ENCODE data around the gene VTA1. TPM values are rescaled to one million over a fixed set of nuclear protein-coding genes. Genes with fewer than 3 reads are reported as not detected.
"Not testable (repeated sequence)": the region's sequence is repeated elsewhere in the genome, so short reads cannot be mapped to it uniquely, and the experiment has no call there.

The VTA1 gene
- total RNA-seq, 1 donor from 2014 or later, result 114 TPM

DNA sequence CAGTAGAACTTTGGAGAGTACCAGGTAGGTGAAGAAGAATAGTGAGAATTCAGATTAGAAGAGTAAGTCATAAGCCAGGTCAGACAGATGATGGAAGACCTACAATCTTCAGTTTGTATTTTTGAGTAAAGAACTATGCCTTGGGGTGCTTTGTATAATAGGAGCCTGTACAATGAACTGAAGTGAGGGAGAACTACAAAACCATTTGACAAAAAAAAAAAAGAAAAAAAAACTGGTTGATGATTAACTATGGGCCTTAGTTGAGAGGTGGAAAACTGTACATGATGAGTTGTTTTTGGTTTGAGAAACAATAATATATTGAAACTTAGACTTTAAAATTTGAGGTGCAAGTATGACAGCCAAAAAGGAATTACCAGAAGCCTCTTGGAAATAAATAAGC, 25.7 kb downstream of the VTA1 start:
- no peak for DNase-seq

DNA sequence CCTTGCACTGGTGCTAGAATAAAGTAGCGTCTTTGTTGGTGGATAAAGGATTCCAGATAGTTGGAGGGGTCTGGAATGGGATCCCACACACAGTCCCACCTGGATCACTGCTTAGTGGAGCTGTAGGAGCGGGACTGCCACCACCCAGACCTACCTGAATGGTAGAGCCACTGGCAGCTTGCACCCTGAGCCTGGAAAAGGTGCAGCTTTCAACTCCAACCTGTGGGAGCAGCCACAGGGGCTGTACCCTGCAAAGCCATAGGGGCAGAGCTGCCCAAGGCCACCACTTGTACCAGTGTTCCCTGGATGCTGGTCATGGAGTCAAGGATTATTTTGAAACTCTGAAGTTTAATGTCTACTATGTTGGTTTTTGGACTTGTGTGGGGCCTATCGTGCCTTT, 26.9 kb downstream of the VTA1 start:
- DNase-seq, result no peak

DNA sequence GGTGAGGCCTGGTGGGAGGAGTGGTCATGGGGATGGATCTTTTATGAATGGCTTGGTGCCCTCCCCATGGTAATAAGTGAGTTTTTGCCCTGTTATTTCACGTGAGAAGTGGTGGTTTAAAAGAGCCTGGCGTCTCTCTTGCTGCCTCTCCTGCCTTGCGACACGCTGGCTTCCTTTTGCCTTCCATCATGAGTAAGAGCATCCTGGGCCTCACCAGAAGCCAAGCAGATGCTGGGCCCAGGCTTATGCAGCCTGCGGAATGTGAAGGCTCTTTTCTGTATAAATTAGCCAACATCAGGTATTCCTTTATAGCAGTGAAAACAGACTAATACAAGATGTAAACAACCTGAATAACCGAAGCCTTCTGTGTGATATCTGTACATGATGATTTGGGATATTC, 27.6 kb downstream of the VTA1 start:
- DNase-seq, result no peak

DNA sequence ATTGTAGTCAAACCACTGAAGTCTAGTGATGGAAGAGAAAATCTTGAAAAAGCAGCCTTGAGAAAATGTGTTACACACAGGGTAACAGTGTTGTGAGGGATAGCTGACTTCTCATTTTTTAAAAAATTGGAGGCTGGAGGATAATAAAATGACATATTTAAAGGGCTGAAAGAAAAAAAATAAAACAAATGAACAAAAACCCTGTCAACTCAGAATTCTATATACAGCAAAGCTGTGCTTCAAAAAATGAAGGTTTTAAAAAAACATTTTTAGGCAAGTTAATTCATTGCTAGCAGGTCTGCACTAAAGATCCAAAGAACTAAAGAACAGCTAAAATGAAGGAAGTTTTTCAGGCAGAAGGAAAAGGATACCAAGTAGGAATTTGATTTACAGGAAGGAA, 31.1 kb downstream of the VTA1 start:
- DNase-seq, result no peak

DNA sequence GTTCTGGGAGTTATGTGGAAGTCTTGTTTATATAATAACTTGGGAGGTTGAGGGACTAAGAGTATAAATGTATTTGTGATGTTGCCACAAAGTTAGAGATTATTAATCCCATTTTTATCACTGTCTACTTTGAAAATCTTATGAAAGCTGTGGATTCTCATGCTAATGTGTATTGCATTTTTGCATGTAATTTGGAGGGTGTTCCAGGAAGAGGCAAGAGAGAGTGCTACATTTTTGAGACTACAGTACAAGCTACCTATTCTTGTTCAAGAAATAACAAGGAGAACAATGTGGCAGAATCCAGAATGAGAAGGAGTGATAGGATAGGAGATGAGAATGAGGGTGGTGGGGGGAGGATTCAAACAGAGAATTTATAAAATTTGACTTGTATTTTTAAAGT, 34.9 kb downstream of the VTA1 start:
- no peak for DNase-seq

DNA sequence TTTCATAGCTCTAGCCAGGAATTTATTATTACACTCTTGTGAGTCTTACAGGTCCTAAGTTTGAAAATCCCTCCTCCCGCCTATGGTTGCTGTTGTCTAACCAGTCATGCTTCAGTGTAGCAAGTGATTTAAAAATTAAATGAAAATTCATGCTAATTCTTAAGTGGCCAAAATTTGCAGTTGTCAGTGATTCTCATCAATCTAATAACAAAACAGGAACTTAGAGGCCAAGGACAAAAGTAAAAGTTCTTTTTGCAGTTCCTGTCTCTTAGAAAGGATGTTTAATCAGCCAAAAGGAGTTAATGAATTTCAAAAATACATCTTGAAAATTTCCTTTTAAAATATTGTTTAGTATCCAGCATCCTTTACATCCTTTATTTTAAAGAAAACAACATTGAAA, 36.3 kb downstream of the VTA1 start:
- no peak for DNase-seq

DNA sequence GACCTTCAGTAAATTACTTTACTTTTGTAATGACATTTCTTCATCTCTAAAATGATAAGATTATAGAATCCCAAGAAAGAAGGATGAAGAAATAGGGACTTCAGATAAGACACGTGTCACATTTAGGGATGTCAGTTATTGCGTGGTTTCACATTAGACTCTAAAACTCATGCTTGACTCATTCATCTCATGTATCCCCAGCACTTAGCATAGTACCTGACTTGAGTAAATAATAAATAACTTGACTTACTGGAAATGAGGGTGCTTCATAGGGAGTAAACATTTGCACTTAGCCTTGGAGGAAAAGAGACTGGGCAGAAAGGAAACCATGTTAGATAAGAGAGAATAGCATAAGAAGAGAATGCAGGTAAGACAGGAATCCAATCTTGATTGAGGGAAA, 37.2 kb downstream of the VTA1 start:
- no peak for DNase-seq

DNA sequence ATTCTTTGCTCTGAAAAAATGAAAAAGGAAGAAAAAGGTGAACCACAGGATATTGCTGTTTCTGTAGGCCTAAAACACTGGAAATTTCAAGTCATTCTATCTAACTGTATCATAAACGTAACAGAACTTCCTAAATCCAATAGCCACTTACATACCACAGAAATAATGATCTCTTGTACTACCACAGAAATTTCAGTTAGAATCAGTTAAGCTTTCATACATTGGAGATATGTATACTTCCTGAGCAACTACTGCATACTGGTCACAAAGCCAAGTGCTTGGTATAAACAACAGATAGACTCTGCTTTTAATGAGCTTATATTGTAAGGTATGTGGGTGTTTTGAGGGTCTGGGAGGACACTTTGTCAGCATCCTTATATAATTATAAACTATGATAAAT, 38.6 kb downstream of the VTA1 start:
- no peak for DNase-seq

DNA sequence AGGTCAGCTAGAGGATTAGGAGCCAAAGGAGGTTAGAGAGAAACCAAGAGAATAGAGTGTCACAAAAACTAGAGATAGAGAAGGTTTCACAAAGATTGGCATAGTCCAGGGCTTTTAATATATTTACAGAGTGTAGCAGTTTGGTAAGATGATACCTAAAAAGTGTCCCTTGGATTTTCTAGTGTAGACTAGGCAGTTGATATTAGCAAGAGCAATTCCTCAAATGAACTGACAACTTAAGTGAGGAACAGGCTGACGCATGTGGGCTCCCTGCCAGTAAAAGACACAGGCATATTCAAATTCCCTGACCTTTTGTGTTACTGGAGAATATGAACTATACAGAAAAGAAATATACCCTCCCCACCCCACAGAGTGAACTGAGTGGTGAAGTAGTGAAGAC, 40.1 kb downstream of the VTA1 start:
- no peak for DNase-seq

DNA sequence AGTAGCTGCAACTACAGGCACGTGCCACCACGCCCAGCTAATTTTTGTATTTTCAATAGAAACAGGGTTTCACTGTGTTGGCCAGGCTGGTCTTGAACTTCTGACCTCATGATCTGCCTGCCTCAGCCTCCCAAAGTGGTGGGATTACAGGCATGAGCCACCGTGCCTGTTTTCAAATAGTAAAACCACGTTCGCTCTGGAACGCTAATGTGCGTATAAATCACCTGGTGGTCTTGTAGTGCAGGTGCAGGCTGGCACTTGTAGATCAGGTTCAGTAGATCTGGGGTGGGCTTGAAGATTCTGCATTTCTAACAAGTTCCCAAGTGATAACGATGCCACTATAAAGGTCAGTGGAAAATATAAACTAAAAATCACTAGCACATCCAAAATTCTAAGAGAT, 41.3 kb downstream of the VTA1 start:
- not testable (repeated sequence) for DNase-seq

DNA sequence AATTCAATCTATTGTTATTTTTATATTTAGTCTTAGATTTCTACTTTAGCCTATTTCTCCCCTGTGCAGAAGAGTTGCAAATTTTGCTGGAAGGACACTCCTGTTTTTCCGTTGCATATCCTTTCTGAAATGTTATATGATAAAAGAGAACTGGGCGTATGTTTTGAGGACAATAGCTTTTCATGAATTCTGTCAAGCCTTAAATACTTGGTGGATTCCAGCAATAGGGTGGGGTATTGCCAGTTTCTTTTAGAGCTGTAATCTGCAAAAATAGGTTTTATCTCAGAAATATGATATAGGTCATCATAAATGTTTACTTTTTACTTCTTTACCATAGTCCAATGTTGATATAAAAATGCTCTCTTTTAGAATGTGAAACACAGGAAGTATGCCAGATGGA, 42.0 kb downstream of the VTA1 start:
- DNase-seq, result no peak

DNA sequence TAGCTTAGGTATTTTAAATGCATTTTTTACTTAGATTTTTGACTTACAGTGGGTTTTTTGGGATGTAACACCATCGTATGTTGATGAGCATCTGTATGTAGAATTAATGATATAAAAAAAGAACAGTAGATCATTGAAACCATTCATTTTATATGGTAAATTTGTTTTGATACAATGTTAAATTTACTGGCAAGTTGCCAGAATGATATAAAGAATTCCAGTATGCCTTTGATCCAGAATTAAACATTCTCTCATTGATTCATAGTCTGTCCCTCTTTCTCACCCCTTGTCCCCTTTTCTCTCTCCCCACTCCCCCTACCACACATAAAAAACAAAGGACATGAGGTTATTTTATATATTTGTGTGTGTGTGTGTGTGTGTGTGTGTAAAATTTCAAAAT, 45.3 kb downstream of the VTA1 start:
- DNase-seq, result no peak

DNA sequence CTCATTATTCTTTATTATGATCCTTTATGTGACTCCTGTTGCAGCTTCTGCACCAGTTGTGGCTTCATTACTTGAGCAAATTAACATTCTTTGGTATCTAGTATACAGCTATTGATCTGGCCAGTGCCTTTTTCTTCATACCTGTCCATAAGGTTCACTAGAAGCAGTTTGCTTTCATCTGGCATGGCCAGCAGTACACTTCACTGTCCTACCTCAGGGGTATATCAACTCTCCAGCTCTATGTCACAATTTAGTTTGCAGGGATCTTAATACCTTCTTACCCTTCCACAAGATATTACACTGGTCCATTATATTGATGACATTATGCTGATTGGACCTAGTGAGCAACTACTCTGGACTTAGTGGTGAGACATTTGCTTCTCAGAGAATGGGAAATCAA, 46.6 kb downstream of the VTA1 start:
- DNase-seq, result no peak

DNA sequence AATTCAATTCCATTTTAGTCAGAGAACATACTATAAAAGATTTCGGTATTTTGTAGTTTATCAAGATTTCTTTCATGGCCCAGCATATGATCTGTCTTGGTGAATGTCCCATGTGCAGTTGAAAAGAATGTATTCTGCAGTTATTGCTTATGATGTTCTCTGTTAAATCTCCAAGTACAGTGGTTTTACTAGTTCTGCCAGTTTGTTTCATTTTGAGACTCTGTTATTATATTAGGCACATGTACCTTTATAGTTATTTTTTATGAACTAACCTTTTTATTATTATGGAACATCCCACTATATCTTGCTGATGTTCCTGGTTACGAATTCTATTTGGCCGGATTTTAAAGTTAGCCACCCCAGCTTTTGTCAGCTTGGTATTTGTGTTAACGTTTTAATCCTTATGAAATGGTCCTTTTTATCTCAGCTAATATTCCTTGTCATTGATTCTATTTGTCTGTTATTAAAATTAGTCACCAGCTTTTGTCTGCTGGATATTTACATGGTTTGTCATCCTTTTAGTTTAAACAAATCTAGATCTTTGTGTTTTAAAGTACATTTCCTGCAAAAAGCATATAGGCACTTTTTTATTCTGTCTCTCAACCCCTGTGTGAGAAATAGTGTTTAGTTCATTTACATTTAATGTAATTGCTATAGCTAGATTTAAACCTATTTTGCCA, 48.9 kb downstream of the VTA1 start:
- DNase-seq, result no peak

DNA sequence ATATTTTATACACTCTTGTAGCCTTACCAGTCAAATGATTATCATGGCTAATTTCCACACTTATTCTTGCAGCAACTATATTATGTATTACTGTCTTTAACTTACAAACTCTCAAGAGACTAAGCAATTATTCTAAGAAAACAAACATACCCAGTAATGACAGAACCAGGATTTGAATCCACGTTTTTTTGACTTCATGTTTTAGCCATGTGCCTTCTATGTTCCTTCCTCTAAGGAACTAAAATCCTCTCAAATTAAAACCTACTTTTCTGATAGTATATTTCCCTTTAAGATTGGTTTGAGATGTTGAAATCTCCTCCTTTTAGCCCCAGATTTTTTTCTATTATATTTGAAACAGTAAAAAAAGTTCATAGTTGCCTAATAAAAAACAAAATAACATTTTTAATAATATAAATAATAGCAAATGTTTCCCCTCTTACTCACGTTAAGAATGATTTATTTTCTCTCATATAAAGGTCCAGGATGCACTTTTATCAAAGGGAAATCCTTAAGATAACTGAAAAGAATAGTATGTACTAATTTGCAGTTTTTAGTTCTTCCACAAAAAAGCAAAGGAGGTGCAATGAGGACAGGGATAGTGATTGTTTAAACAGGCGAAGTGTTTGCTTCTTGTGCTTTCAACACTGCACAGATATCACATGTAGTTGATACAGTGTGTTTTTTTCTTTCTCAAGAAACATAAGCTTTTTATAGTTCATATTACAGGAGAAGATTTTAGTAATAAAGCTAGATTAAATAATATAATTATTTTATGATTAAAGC, 54.0 kb downstream of the VTA1 start:
- no peak for DNase-seq

DNA sequence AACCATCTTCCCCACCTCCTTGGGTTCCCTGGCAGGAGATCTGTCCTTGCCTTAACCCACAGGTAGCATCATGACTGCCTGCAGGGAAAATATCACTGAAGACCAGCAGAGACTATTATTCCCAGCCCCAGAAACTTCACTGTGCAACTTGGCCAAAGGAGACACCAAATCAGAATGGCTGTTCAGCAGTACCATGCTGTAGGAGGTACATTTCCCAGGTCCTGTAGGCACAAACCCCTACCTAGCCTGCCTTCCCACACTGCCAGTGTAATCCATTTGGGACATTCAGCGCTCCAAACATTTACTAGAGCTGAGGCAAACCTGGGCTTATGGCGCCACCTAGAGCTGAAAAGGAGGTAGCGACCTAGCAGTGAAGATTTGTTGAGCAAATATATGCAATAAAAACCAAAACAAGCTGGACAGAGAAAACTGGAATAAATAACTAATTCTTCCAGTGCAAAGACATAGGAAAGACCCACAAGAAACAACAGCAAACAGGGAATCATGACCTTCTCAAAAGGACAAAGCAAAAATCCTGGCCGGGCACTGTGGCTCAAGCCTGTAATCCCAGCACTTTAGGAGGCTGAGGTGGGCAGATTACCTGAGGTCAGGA, 60.3 kb downstream of the VTA1 start:
- no peak for DNase-seq

DNA sequence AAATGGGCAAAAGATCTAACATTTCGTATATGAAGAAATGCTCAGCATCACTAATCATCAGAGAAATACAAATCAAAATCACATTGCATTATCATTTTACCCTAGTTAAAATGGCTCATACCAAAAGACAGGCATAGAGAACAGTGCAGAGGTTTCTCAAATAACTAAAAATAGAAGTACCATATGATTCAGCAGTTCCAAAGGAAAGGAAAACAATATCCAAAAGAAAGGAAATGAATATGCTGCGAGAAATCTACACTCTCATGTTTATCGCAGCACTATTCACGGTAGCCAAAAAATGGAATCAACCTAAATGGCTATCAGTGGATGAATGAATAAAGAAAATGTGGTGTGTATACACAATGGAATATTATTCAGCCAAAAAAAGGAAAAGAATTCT, 63.5 kb downstream of the VTA1 start:
- DNase-seq, result no peak

DNA sequence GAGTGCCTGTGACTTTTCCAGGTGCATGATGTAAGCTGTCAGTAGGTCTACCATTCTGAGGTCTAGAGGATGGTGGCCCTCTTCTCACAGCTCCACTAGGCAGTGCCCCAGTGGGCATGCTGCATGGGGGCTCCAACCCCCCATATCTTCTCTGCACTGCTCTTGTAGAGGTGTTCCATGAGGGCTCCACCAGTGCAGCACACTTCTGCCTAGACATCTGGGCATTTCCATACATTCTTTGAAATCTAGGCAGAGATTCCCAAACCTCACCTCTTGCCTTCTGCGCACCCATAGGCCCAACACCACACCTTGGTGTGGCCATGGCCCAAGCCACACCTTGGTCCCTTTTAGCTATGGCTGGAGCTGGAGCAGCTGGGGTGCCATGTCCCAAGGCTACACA, 66.3 kb downstream of the VTA1 start:
- no peak for DNase-seq

DNA sequence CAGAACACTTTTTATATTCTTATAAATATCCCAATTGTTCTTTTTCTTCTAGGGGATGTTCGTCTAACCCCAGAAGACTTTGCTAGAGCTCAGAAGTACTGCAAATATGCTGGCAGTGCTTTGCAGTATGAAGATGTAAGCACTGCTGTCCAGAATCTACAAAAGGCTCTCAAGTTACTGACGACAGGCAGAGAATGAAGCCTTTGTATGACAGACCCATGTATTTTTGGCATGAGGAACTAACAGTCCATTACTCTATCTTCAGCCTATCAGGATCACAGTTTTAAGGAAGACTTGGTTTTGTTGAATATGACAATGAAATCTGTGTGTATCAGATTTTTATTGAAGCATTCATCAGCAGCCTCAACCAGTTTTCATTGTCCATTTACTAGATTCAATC, 71.4 kb downstream of the VTA1 start:
- no peak for DNase-seq

DNA sequence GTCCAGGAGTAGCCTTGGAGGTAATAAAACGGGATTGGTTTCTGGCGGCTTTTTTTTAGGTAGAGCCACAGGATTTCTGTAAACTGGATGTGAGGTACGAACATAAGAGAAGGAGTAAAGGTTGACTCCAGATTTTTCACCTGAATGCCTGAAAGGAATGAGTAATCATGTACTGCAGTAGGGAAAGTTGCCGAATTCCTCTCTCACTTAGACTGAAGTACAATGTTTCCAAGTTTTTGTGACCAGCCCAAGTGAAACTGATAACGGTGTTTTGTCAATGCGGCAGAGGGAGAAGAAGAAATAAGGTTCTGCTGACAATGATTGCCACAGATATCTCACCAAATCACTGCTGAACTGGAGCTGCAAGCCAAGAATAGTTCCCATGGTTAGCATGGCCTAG, 75.0 kb downstream of the VTA1 start:
- DNase-seq, result no peak

DNA sequence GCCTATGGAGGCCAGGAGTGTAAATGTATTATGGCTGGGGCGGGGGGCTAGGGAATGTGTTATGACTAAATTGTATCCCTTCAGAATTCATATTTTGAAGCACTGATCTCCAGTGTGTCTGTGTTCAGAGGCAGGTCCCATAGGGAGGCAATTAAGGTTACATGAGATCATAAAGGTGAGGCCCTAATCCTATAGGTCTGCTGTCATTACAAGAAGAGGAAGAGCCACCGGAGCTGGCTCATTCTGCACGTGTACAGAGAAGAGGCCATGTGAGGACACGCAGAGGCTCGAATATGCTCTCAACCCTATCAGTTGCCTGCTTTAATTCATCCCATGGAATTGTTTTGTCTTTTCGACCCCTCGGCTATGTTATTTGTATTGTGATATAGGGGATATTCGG, 76.9 kb downstream of the VTA1 start:
- no peak for DNase-seq

DNA sequence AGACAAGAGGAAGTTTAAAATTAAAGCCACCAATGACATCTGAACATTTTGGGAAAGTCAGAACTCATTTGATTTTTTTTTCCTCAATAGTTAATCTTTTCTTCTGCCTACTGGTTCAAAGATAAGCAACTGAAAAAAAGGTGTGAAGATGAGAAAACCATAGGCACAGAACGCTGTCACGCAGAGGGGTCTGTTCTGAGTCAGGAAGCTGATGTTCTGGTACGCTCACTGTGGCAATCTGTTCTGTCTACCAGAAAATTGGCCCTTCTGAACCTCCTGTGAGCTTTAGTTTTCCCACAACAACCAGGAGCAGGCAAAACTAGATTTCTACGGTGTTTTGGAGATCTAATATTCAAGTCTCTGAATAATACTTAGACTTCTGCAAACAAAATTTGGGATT, 78.1 kb downstream of the VTA1 start:
- no peak for DNase-seq

DNA sequence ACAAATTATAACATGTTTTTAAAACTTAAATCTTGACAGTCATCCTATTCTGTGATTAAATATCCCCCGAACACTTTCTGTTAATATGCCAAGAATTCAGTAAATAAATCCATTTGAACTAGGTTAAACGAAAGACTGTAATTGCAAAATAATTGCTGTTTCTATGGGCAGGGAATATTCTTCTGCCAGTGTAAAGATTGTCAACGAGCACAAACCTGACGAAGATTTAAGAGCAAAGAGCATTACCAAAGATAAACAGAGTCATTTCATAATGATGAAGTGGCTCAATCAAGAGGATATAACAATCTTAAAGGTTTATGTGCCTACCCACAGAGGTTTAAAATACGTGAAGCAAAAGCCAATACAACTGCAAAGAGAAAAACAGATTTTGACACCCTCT, 78.5 kb downstream of the VTA1 start:
- DNase-seq, result no peak

DNA sequence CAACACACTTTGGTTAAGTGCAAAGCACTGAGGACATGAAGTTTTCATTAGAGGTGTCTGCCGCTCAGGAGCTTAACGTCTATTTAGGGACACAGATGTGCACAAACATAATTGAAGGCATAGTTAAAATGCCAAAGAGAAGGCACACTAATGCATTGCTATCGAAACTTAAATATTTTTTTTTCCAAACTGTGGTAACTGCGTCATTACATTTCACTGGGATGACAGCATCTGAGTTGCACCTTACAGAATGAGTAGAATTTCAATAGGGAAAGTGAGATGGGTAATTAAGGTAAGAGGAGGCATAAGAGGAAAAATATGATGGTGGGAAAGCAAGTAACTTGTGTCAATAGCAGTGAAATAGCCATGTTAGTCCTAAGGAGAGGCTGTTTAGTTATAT, 79.7 kb downstream of the VTA1 start:
- DNase-seq, result no peak

Measured in occipital lobe (tissue), 2 donors.